Measurements from ENCODE around the gene ZCCHC7.
"Not testable (repeated sequence)": the region's sequence is repeated elsewhere in the genome, so short reads cannot be mapped to it uniquely, and the experiment has no call there.

Gene ZCCHC7

DNA sequence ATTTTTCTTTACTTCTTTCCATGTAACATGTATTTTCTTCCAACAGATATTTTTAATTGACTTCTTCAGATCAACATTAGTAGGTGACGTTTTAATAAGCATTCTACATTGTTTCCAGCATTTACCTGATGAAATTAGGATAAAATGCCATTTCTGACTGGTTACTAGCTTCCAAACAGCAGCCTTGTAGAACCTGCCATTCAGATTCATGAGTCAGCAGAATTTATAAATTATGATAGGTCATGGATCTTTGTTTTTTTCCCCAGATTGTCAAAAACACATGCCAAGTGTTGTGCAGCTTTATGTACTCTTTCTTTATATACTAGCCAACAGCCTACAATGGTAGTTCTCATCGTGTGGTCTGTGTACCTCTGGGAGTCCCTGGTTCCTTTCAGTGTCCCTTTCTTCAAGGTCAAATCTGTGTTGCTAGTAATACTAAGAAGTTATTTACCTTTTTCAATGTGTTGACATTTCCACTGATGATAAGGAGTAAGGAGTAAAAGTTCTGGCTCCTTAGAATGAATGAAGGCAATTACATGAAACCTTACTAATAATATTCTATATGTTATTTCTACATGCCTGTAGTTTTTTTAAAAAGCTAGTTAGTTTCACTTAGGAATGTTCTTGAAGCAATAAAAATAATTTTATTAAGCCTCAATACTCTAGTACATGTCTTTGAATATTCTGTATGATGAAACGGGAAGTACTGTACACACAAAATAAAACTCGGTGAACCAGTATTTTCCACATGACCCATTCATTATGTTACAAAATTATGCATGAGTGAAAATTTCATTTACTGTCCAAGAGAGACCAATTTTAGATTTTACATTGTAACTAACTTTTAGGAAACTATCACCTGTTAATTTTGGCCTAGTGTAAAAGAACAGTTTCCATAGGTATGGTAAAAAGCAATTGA lies 135.8 kb downstream of the ZCCHC7 start:
- DNase-seq, result no peak

DNA sequence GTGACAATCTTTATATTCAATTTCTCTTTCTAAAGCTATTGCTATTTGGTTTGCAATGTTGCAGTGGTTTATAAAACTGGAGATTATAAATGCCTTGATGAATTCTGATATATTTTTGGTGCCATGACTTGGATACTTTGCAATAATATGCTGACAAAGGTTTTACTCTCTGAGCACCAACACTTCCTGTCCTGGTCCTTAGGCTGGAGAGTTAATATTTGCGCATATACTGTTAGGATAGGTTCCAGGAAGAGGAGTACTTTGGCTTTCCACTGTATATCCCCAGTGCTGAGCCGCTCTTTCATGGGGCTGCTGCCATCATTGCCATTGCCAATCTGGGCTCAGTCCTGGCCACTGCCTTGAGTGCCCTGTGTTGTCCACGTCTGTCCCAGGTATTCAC lies 139.6 kb downstream of the ZCCHC7 start:
- no peak for DNase-seq

DNA sequence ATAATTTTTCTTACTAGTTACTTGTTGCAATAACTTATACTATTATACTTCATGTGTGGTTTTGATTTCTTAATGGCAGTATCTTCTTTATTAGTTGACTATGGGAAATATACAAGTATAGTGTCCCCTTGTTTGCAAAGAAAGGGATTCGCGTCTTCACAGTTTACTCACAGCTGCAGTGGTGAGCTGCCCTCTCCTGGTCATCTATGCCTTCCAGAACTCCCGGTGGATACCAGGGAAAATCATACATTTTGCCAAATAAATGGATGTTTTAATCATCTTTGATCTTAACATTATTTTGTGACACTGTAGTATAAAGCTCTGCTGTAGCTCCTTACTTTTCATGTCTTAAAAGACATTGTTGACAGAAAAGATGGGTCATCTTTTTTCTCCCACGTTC lies 142.0 kb downstream of the ZCCHC7 start:
- no peak for DNase-seq

DNA sequence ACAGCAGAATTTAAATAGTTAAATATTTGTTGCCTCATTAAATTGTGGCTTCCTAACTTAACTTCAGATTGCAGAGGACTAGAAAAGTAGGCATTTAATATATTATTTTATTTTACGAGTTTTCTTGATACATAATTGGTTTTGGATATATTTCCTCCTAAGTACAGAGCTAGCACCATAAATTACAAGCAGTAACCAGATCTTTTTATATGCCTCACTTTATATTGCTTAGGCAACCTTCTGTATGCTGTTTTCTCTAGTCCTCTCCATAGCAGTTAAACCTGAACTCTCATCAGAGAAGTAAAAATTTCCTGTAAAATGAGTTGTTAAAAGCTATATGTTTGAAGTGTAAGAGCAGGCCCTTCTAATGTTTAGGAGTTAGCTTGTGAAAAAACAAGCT lies 144.2 kb downstream of the ZCCHC7 start:
- DNase-seq, result no peak

DNA sequence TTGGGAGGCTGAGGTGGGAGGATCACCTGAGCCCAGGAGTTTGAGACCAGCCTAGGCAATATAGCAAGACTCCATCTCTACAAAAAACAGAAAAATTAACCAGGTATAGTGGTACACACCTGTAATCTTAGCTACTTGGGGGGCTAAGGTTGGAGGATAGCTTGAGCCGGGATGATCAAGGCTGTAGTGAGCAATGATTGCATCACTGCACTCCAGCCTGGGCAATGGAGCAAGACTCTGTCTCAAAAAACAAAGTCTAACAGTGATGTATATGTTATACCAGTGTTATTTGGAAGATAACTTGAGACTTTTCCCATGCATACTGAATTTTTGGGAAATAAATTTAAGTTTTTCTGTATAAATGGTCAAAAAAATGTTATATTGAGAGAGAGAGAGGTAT lies 146.3 kb downstream of the ZCCHC7 start:
- DNase-seq, result no peak

DNA sequence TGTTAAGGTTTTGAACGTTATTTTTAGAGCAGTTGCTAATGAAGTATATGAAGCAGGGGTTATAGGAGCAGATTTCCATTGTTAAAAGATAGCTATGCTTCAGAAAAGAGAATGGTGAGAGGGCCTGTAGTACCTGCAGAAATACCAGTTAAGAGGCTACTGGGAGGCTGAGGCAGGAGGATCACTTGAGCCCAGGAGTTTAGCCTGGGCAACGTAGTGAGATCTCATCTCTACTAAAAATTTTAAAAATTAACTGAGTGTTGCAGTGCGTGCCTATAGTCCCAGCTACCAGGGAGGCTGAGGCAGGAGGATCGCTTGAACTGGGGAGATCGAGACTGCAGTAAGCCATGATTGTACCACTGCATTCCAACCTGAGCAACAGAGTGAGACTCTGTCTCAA lies 148.8 kb downstream of the ZCCHC7 start:
- DNase-seq, result no peak

DNA sequence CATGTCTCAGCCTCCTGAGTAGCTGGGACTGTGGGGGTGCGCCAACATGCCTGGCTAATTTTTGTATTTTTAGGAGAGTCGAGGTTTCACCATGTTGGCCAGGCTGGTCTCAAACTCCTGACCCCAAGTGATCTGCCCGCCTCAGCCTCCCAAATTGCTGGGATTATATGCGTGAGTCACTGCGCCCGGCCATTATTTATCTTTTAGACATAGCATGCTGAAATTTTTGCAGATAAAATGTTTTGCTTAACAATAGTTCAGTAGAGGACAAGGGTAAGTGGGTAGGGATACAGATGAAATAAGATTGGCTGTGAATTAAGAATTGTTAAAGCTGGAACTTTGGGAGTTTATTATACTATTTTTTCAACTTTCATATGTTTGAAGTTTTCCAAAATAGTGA lies 151.3 kb downstream of the ZCCHC7 start:
- no peak for DNase-seq

DNA sequence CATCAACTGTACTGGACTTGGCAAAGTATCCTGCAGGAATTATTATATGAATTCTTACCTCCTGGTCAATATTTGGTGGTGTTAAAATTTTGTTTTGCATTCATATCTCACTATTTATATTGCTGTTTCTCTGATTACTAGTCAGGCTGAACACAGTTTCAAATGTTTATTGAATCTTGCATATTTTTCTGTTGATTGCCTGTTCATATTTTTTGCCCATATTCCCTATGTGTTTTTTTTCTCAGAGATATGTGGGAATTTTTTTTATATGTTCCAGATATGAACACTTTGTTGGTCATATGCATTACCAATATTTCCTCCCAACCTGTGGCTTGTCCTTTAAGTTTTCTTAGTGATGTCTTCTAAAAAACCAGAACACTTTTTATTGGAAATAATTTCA lies 153.2 kb downstream of the ZCCHC7 start:
- DNase-seq, result no peak

DNA sequence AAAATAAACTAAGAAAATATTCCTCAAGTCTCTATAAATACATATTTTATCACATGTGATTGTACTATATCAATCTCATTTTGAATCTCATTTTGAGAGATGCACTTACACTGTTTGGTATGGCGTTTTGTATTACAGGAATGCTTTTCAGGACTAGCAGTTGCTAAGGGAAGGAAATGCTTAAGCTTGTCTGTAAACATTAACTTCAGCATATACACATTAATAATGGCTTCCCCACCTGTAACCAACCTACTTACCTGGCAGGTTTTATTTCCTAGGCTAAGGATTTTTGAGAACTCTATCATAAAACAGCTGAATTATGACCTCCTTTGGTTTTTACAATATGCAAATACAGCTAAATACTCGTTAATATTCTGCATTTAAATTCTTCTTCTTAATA lies 161.2 kb downstream of the ZCCHC7 start:
- DNase-seq, result no peak

DNA sequence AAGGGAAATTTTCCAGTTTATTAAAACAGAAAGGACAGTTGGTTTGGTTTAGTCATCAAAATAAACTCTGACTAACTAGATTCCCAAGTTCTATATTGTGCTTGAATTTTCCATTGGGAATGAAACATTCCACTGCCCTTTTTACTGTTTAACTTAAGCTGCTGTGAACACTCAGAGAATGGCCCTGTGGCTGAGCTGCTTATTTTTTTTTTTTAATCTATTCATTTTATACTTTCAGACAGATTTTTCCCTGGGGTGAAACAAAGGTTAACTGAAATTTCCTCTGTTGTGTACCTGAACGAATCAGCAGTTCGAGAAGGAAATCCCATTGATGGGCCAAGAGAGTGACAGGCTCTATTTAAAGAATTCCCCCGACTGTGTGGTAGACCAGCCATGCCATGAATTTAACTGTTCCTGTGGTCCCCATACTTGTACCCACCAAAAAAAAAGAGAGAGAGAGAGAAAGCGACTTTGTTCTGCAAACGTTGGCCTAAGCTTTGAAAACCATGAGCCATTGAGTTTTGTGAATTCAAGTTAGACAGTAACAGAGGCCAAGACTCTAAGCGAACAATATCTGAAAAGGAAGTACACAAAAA lies 163.5 kb downstream of the ZCCHC7 start:
- no peak for DNase-seq

DNA sequence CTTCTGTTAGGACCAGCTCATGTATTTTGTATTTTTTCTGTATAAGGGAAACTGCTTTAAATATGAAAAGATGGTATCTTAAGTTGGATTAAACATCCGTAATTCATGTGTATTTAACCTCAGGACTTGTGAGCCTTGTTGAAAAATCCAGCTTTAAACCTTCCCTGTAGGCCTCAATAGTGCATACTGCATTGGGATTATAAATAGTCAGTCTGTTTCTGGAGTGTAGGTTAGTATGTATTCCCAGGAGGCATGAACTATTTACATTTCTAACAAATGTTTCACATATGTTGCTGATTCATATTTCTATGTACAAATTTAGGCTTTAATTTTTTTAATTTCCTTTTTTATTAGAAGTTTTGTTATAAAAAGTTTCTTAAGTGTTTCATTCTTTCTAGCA lies 164.3 kb downstream of the ZCCHC7 start:
- DNase-seq, result no peak

DNA sequence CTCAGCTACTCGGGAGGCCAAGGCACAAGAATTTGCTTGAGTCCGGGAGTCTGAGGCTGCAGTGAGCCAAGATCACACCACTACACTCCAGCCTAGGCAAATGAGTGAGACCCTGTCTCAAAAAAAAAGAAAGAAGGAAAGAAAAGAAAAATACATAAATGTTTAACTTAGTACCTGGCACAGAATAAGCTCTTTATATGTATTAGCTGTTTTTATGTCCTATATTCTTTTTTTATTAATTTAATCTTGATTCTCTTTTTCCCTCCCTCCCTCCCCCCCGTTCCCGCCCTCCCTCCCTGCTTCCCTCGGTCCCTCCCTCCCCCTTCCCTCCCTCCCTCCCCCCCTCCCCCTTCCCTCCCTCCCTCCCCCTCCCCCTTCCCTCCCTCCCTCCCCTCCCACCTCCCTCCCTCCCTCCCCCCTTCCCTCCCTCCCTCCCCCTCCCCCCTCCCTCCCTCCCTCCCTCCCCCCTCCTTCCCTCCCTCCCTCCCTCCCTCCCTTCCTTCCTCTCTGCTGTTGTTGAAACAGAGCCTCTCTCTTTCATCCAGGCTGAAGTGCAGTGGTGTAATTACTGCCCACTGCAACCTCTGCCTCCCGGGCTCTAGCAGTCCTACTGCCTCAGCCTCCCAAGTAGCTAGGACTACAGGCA lies 166.3 kb downstream of the ZCCHC7 start:
- DNase-seq, result no peak

DNA sequence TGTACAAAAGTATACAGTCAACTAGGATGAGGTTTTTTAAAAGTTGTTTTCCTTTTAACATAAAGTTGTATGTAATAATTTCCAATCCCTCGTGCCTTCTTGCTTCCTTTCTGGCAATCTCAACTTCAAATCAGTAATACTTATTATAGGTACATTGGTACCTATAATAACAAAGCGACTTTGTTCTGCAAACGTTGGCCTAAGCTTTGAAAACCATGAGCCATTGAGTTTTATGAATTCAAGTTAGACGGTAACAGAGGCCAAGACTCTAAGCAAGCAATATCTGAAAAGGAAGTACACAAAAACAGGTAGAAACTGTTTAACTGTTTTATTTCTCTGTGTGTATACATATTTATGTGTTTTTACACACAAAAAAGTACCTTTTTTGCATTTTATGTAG lies 166.9 kb downstream of the ZCCHC7 start:
- DNase-seq, result no peak

DNA sequence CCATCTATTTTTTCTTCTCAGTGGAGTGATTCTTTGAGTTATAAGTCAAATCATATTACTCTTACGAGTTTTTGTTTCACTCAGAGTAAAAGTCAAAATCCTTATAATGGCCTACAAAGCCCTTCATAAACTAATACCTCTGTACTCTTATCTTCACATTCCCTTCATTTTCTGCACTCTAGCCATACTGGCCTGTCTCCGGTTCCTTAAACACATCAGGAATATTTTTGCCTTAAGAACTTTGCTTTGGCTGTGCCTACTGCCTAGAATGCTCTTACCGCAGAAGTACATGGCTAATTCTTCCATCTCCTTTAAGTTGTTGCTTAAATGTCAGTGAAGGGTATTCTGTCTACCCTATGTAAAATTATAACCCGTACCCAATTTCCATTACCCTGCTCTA lies 169.3 kb downstream of the ZCCHC7 start:
- DNase-seq, result no peak

DNA sequence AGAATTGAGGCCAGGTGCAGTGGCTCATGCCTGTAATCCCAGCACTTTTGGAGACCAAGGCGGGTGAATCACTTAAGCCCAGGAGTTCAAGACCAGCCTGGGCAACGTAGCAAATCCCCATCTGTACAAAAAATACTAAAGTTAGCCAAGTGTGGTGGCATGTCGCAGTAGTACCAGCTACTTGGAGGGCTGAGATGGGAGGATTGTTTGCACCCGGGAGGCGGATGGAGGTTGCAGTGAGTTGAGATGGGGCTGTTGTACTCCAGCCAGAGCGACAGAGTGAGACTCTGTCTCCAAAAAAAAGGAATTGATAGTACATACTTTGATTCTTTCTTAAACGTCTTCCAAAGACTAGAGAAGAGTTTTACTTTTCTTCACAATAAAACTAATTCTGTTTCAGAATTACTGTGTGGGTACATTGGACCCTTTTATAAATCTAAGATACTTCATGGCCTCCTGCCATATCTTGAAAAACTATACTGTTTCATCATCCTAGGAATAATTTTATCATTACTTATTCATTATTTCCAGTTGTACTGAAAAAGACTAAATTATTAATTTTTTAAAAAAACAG lies 170.1 kb downstream of the ZCCHC7 start:
- DNase-seq, result no peak

DNA sequence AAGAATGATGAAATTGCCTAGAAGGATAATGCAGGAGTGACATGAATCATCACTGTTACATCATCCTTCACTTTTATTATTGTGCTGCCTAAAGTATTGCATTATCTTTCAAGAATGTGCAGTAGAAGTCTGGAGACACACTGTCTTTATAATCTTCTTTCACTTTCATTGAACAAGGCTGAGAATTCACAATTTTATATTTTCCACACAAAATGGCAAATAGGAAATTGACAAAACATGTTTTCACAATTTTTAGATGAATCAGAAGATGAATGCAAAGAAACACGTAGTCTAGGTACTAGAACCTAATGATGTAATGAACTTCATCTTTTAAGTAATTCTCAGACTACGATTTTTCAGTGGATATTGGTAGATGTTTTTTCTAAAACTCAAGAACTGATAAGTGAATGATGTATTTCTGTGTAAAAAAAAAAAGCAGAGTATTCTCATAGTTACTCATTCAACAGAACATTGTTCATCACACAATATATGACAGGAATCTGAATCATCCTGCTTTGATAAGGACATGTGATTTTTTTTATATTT lies 170.6 kb downstream of the ZCCHC7 start:
- peak; percentile 53 for DNase-seq

DNA sequence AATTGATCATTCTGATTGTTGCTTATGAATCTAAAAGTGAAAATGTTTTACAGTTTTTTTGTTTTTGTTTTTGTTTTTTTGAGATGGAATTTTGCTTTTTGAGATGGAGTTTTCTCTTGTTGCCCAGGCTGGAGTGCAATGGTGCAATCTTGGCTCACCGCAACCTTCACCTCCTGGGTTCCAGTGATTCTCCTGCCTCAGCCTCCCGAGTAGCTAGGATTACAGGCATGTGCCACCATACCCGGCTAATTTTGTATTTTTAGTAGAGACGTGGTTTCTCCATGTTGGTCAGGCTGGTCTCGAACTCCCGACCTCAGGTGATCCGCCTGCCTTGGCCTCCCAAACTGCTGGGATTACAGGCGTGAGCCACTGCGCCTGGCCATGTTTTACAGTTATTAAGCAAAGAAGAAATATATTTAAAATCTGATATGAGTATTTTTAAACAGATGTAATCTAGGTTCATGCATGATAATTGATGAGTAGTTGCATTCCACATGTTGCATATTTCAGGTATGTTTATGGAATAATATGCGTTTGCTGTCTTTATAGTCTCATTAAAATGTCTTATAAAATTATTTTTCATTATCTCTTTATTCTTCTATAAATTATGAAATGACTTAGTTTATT lies 171.4 kb downstream of the ZCCHC7 start:
- DNase-seq, result not testable (repeated sequence)

DNA sequence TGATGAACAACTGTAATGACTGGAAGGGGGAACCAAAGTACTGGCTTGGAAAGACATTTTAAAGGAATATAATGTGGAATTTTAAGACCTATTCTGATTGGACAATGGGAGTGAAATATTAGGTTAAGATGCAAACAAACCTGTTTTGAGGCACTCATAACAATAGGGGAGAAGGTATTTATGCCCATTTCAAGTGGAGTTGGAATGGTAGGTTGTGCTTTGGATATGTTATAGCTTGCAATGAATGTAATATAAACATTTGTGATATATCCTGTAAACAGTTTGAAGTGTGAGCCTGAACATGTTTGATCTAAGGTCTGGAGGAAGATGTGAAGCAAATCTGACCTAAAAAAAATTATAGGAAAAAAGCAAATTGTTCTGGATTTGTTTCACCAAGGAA lies 172.5 kb downstream of the ZCCHC7 start:
- no peak for DNase-seq

DNA sequence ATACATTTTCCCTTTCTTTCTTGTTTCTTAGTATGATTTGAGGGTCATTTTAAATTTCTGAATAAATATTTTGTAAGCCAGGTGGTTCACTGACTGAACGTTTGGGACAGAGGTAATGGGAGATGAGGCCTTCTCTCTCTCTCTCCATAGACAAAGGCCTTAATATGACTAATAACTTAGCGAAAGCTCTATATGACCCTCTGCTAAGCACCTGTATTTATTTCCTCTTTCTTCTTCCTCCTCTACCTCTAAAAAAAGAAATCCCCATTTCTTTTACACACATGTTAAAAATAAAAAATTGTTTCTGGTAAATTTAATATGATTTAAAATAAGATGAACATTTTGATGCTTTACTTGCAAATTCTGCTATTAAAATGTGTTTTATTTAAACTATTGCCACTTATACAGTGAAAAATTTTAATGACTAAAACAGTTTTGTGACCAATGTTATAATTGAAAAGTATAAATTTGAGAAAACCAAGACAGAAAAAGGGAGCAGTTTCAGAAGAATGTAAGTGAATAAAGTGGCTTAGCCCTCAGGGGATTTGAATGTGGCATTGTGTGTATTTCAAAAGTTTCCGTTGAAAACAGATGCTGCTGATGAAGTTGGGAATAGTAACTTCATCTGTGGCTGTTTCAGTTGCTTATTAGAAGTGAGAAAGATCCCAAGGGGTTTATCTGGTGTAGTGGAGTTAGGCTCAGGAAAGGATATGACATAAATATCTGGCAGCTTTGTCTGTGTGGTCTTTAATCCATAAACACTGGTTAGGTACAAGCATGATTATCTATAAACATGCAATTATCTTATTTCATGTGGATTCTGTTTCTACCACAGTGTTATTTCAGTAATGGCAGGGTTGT lies 173.5 kb downstream of the ZCCHC7 start:
- DNase-seq, result no peak

DNA sequence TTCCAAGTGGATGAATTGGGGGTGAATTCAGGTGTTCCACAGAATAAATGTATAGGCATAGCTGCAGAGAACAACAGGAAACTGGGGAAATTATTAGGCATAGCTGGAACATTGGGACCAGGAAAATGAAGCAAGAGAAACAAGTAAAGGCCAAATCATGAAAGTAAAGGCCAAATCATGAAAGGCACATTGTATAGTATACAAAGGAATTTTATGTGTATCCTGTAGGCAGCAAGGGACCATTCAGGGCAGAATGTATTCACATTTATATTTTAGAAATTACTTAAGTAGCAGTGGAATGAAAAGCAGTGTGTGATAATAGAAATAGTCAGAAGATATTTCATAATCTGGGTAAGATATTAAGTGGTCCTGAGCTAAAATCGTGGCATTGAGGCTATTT lies 174.8 kb downstream of the ZCCHC7 start:
- no peak for DNase-seq

DNA sequence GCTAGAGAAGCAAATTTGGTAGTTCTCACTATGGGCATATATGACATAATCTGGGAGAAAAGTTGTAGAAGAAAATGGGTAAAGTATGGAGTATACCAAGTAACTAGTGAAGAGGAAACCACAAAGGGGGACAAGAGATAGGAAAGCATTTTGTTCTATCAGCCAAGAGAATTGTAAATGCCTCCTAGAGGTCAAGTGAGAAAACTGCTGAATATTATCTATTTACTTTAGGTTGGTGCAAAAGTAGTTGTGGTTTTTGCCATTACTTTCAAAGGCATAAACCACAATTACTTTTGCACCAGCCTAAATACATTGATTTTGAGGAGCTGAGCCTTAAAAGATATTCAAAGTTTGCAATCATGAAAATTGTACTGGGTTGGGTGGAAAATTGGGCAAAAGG lies 175.4 kb downstream of the ZCCHC7 start:
- DNase-seq, result no peak

DNA sequence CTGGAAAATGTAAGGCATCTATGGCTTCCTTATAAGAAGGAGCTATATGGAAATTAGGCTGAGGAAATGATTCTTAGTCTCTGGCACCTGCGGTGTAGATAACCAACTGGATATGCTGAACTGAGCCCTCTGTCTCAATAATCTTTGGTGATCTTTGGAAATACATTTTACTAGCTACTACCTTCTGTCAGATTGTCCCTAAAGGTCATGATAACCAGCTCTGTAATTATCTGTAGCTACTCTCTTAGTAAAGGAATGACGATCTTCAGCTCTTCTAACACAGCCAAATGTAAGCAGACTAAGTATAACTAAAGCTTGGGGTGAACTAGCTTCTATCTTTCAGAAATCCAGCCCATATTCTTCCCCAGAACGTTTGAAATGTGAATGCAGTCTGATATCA lies 177.2 kb downstream of the ZCCHC7 start:
- no peak for DNase-seq

Data from activated CD4-positive, alpha-beta T cell treated with anti-CD3 and anti-CD28 coated beads, Interleukin-2, amount 50 U/mL, for 16 hours (primary cell).